ENCODE data around the gene PPIL6. TPM values are rescaled to one million over a fixed set of nuclear protein-coding genes. Genes with fewer than 3 reads are reported as not detected.

Gene PPIL6
- polyA plus RNA-seq, 2 of the 4 experiments (the other 2 are of a cell fraction) = 1.6 to 5.0 TPM

DNA sequence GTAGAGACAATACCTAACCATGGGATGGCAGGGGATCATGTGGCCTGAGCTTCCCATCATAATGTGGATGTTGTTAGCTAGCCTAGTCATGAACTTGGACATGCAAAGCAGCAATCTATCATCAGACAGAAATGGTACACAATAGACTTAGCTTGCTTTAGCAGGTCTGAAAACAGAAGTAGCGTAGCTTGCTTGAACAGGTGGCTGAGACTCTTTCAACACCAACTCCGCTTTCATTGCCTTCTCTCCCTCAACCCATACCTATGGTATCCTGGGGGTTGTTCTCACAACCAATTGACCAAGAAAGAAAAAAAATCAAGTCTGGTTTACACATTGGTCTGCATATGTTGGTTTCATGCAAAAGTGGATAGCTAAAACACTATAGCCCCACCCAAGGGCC, 81.2 kb downstream of the PPIL6 start:
- FAIRE-seq (no peak), DNase-seq (ENCODE audit: low read depth in 1 of 2, low spot score in 1 of 2) (no peak), ATAC-seq (no peak)
- Histone ChIP-seq H3K4me3 (no peak overlapping the region), H3K9me3 (peaks cover 11% of the 10 kb centered on the region; the same call in 2 of the 3 replicates), H3K27ac (no peak overlapping the region), H3K4me2 (no peak overlapping the region), H3K4me1 (no peaks in the 10 kb centered on the region)
- ChIA-PET CTCF (no interaction called here), POLR2A (no interaction called here)
- 97% methylated on average over 2 of the region's 2 CpGs for whole genome bisulfite sequencing (ENCODE audit: missing lambda C conversion rate)
- TF ChIP-seq TFCP2L1 (CRISPR knock-in tag; IDR thresholded peaks at IDR 0.05) = no peak
- TF ChIP-seq KDM5A (IDR thresholded peaks at IDR 0.05) = no peak
- TF ChIP-seq JUN (IDR thresholded peaks at IDR 0.05) = no peak
- TF ChIP-seq HOXB5 (CRISPR knock-in tag; IDR thresholded peaks at IDR 0.05) = no peak
- TF ChIP-seq FOSB (CRISPR knock-in tag; IDR thresholded peaks at IDR 0.05) = no peak
- no peak for TF ChIP-seq HOXA7 (CRISPR knock-in tag; IDR thresholded peaks at IDR 0.05)
- no peak for TF ChIP-seq EHF (CRISPR knock-in tag; IDR thresholded peaks at IDR 0.05)
- TF ChIP-seq MAZ (IDR thresholded peaks at IDR 0.05; ENCODE audit: borderline replicate concordance, low read depth, low read length) = no peak
- TF ChIP-seq, protein P1, sequence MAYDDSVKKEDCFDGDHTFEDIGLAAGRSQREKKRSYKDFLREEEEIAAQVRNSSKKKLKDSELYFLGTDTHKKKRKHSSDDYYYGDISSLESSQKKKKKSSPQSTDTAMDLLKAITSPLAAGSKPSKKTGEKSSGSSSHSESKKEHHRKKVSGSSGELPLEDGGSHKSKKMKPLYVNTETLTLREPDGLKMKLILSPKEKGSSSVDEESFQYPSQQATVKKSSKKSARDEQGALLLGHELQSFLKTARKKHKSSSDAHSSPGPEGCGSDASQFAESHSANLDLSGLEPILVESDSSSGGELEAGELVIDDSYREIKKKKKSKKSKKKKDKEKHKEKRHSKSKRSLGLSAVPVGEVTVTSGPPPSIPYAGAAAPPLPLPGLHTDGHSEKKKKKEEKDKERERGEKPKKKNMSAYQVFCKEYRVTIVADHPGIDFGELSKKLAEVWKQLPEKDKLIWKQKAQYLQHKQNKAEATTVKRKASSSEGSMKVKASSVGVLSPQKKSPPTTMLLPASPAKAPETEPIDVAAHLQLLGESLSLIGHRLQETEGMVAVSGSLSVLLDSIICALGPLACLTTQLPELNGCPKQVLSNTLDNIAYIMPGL (CRISPR knock-in tag; IDR thresholded peaks at IDR 0.05; ENCODE audit: borderline replicate concordance) = no peak
- no peak for TF ChIP-seq EP300 (IDR thresholded peaks at IDR 0.05)
- TF ChIP-seq, protein P2, sequence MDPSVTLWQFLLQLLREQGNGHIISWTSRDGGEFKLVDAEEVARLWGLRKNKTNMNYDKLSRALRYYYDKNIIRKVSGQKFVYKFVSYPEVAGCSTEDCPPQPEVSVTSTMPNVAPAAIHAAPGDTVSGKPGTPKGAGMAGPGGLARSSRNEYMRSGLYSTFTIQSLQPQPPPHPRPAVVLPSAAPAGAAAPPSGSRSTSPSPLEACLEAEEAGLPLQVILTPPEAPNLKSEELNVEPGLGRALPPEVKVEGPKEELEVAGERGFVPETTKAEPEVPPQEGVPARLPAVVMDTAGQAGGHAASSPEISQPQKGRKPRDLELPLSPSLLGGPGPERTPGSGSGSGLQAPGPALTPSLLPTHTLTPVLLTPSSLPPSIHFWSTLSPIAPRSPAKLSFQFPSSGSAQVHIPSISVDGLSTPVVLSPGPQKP (IDR thresholded peaks at IDR 0.05; ENCODE audit: low read depth, low read length) = no peak
- TF ChIP-seq, protein P3, sequence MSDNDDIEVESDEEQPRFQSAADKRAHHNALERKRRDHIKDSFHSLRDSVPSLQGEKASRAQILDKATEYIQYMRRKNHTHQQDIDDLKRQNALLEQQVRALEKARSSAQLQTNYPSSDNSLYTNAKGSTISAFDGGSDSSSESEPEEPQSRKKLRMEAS (IDR thresholded peaks at IDR 0.05) = no peak
- no peak for TF ChIP-seq SREBF2 (IDR thresholded peaks at IDR 0.05)
- TF ChIP-seq RAD21 (conservative IDR thresholded peaks at IDR 0.05 in 1 of 2, IDR thresholded peaks at IDR 0.05 in 1 of 2) = no peak

DNA sequence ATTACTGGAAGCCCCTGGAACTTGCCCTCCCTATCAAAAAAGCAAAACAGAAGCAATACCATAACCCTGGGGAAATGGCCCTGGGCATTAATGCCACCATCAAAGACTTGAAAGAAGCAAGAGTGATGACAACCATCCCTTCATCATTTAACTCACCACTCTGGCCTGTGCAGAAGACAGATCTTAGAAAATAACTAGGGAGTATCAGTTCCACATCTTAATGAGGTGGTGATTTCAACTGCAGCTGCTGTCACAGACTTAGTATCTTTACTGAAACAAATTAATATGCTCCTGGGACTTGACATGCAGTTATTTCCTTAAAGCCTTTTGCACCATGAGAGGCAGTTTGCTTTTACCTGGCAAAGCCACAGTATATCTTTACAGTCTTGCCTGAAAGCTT, 82.2 kb downstream of the PPIL6 start:
- Histone ChIP-seq H3K27ac (no peak overlapping the region), H3K4me2 (no peak overlapping the region), H3K4me1 (no peaks in the 10 kb centered on the region), H3K4me3 (no peak overlapping the region), H3K9me3 (peaks cover 11% of the 10 kb centered on the region; the same call in 2 of the 3 replicates)
- ATAC-seq (no peak), DNase-seq (ENCODE audit: low read depth in 1 of 2, low spot score in 1 of 2) (no peak), FAIRE-seq (no peak)
- TF ChIP-seq FOSB (CRISPR knock-in tag; IDR thresholded peaks at IDR 0.05) (no peak), MAFK (IDR thresholded peaks at IDR 0.05; ENCODE audit: partially characterized antibody) (no peak), FOXS1 (CRISPR knock-in tag; IDR thresholded peaks at IDR 0.05) (no peak), ZC3H11A (IDR thresholded peaks at IDR 0.05) (no peak), RNF2 (IDR thresholded peaks at IDR 0.05; ENCODE audit: borderline replicate concordance, low read depth) (no peak), HOXB5 (CRISPR knock-in tag; IDR thresholded peaks at IDR 0.05) (no peak), CBX8 (IDR thresholded peaks at IDR 0.05) (no peak), SMC3 (IDR thresholded peaks at IDR 0.05) (no peak), EHMT2 (IDR thresholded peaks at IDR 0.05; ENCODE audit: low read depth) (no peak), ZFP36 (IDR thresholded peaks at IDR 0.05; ENCODE audit: borderline replicate concordance, partially characterized antibody) (no peak), EP300 (IDR thresholded peaks at IDR 0.05) (no peak), SREBF2 (IDR thresholded peaks at IDR 0.05) (no peak)
- TF ChIP-seq, protein P2 (IDR thresholded peaks at IDR 0.05; ENCODE audit: low read depth, low read length) = no peak
- TF ChIP-seq, protein P4, sequence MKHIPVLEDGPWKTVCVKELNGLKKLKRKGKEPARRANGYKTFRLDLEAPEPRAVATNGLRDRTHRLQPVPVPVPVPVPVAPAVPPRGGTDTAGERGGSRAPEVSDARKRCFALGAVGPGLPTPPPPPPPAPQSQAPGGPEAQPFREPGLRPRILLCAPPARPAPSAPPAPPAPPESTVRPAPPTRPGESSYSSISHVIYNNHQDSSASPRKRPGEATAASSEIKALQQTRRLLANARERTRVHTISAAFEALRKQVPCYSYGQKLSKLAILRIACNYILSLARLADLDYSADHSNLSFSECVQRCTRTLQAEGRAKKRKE (CRISPR knock-in tag; IDR thresholded peaks at IDR 0.05; ENCODE audit: low read depth) = no peak
- TF ChIP-seq, protein P5, sequence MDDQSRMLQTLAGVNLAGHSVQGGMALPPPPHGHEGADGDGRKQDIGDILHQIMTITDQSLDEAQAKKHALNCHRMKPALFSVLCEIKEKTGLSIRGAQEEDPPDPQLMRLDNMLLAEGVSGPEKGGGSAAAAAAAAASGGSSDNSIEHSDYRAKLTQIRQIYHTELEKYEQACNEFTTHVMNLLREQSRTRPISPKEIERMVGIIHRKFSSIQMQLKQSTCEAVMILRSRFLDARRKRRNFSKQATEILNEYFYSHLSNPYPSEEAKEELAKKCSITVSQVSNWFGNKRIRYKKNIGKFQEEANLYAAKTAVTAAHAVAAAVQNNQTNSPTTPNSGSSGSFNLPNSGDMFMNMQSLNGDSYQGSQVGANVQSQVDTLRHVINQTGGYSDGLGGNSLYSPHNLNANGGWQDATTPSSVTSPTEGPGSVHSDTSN (IDR thresholded peaks at IDR 0.05) = no peak
- TF ChIP-seq, protein P1 (CRISPR knock-in tag; IDR thresholded peaks at IDR 0.05; ENCODE audit: borderline replicate concordance) = no peak
- TF ChIP-seq, protein P6, sequence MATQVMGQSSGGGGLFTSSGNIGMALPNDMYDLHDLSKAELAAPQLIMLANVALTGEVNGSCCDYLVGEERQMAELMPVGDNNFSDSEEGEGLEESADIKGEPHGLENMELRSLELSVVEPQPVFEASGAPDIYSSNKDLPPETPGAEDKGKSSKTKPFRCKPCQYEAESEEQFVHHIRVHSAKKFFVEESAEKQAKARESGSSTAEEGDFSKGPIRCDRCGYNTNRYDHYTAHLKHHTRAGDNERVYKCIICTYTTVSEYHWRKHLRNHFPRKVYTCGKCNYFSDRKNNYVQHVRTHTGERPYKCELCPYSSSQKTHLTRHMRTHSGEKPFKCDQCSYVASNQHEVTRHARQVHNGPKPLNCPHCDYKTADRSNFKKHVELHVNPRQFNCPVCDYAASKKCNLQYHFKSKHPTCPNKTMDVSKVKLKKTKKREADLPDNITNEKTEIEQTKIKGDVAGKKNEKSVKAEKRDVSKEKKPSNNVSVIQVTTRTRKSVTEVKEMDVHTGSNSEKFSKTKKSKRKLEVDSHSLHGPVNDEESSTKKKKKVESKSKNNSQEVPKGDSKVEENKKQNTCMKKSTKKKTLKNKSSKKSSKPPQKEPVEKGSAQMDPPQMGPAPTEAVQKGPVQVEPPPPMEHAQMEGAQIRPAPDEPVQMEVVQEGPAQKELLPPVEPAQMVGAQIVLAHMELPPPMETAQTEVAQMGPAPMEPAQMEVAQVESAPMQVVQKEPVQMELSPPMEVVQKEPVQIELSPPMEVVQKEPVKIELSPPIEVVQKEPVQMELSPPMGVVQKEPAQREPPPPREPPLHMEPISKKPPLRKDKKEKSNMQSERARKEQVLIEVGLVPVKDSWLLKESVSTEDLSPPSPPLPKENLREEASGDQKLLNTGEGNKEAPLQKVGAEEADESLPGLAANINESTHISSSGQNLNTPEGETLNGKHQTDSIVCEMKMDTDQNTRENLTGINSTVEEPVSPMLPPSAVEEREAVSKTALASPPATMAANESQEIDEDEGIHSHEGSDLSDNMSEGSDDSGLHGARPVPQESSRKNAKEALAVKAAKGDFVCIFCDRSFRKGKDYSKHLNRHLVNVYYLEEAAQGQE (IDR thresholded peaks at IDR 0.05) = no peak
- CTCF ChIA-PET = no interaction called here
- POLR2A ChIA-PET = no interaction called here

All from A549 (cell line).